DOHH2 (cell line): ENCODE measurements around the gene KMT2B.
"Not testable (repeated sequence)": the region's sequence is repeated elsewhere in the genome, so short reads cannot be mapped to it uniquely, and the experiment has no call there.

Source experiments
- H3F3A ChIP-seq: fragments of 200-600 bp; sonication (generic), shearing (Covaris generic); 2 replicates; pipeline ENCODE4 v1.6.0; 2016; ENCODE audit warnings: antibody characterized with exemption, mild to moderate bottlenecking; ENCODE audit not compliant: control insufficient read depth, insufficient read depth
- H3K27ac ChIP-seq: fragments of 200-600 bp; sonication (generic); 2 replicates; pipeline ENCODE4 v1.5.1; 2014; ENCODE audit warnings: low read depth, mild to moderate bottlenecking, low read length, moderate library complexity
- H3K27me3 ChIP-seq: fragments of 200-600 bp; sonication (generic); 2 replicates; pipeline ENCODE4 v1.6.1; 2014; ENCODE audit warnings: mild to moderate bottlenecking, low read length, mixed read lengths; ENCODE audit not compliant: control insufficient read depth
- H3K36me3 ChIP-seq: fragments of 200-600 bp; sonication (generic); 2 replicates; pipeline ENCODE4 v1.6.1; 2014; ENCODE audit warnings: mild to moderate bottlenecking, low read length, moderate library complexity, mixed read lengths; ENCODE audit not compliant: control insufficient read depth
- H3K4me1 ChIP-seq: fragments of 200-600 bp; sonication (generic); 2 replicates; pipeline ENCODE4 v1.6.1; 2014; ENCODE audit warnings: mild to moderate bottlenecking, low read length, mixed read lengths; ENCODE audit not compliant: control insufficient read depth
- H3K4me2 ChIP-seq: fragments of 200-600 bp; sonication (generic); 2 replicates; pipeline ENCODE4 v1.6.0; 2014; ENCODE audit warnings: mild to moderate bottlenecking, low read length, moderate library complexity
- H3K4me3 ChIP-seq: fragments of 200-600 bp; sonication (generic); 2 replicates; pipeline ENCODE4 v1.5.1; 2014; ENCODE audit warnings: mild to moderate bottlenecking, low read length, mixed read lengths
- H3K79me2 ChIP-seq: fragments of 200-600 bp; sonication (generic); 2 replicates; pipeline ENCODE4 v1.6.1; 2014; ENCODE audit warnings: mild to moderate bottlenecking, low read length, mixed read lengths; ENCODE audit not compliant: control insufficient read depth
- H3K9me2 ChIP-seq: fragments of 200-600 bp; sonication (generic); replicated peaks from 2 replicates; pipeline ENCODE4 v1.6.1; 2014; ENCODE audit warnings: mild to moderate bottlenecking, low read length, mixed read lengths; ENCODE audit not compliant: control insufficient read depth
- H3K9me3 ChIP-seq: fragments of 200-600 bp; sonication (generic); 2 replicates; pipeline ENCODE4 v1.6.1; 2014; ENCODE audit warnings: antibody characterized with exemption, low read length, mixed read lengths; ENCODE audit not compliant: control insufficient read depth, insufficient read depth
- H4K20me1 ChIP-seq: fragments of 200-600 bp; sonication (generic); 2 replicates; pipeline ENCODE4 v1.6.0; 2014; ENCODE audit warnings: low read depth, mild to moderate bottlenecking, antibody characterized with exemption, low read length, moderate library complexity; ENCODE audit not compliant: control insufficient read depth, insufficient read depth
- EZH2phosphoT487 ChIP-seq: fragments of 200-600 bp; sonication (generic); IDR thresholded peaks from 2 replicates; pipeline ENCODE4 v1.6.1; 2017; ENCODE audit warnings: borderline replicate concordance, mild to moderate bottlenecking, antibody characterized with exemption, low read length, moderate library complexity, mixed read lengths
- TF ChIP-seq, protein P1 (sequence below): fragments of 200-600 bp; sonication (generic); IDR thresholded peaks from one replicate; pipeline ENCODE4 v1.5.1; 2014; ENCODE audit warnings: antibody characterized with exemption, mild to moderate bottlenecking, low read depth, low read length; ENCODE audit not compliant: poor library complexity, severe bottlenecking

KMT2B gene

GRCh38 chr19:35722461-35722860 is 4.7 kb downstream of the KMT2B start:
- peaks cover 10% of the 10 kb centered on the region; the same call in 1 of the 2 replicates for H4K20me1 ChIP-seq
- H3K4me1 ChIP-seq: peaks cover 11% of the 10 kb centered on the region
- H3F3A ChIP-seq: no peaks in the 10 kb centered on the region
- no peak overlapping the region for H3K4me3 ChIP-seq
- no peaks in the 10 kb centered on the region for H3K27me3 ChIP-seq
- no peaks in the 10 kb centered on the region for H3K9me2 ChIP-seq
- H3K36me3 ChIP-seq: peaks cover 72% of the 10 kb centered on the region
- TF ChIP-seq EZH2phosphoT487: no peak
- TF ChIP-seq, protein P1, sequence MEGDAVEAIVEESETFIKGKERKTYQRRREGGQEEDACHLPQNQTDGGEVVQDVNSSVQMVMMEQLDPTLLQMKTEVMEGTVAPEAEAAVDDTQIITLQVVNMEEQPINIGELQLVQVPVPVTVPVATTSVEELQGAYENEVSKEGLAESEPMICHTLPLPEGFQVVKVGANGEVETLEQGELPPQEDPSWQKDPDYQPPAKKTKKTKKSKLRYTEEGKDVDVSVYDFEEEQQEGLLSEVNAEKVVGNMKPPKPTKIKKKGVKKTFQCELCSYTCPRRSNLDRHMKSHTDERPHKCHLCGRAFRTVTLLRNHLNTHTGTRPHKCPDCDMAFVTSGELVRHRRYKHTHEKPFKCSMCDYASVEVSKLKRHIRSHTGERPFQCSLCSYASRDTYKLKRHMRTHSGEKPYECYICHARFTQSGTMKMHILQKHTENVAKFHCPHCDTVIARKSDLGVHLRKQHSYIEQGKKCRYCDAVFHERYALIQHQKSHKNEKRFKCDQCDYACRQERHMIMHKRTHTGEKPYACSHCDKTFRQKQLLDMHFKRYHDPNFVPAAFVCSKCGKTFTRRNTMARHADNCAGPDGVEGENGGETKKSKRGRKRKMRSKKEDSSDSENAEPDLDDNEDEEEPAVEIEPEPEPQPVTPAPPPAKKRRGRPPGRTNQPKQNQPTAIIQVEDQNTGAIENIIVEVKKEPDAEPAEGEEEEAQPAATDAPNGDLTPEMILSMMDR: no peak
- H3K79me2 ChIP-seq: peaks cover 39% of the 10 kb centered on the region
- no peak overlapping the region for H3K4me2 ChIP-seq
- H3K27ac ChIP-seq: no peak overlapping the region
- H3K9me3 ChIP-seq: no peaks in the 10 kb centered on the region

GRCh38 chr19:35722897-35723296 is 5.1 kb downstream of the KMT2B start:
- no peak overlapping the region for H3K27ac ChIP-seq
- no peaks in the 10 kb centered on the region for H3K27me3 ChIP-seq
- peaks cover 77% of the 10 kb centered on the region for H3K36me3 ChIP-seq
- H3K4me3 ChIP-seq: no peak overlapping the region
- H3K9me2 ChIP-seq: no peaks in the 10 kb centered on the region
- no peak overlapping the region for H3K4me2 ChIP-seq
- H4K20me1 ChIP-seq: peaks cover 10% of the 10 kb centered on the region; the same call in 1 of the 2 replicates
- TF ChIP-seq, protein P1: no peak
- no peaks in the 10 kb centered on the region for H3F3A ChIP-seq
- peaks cover 11% of the 10 kb centered on the region for H3K4me1 ChIP-seq
- H3K9me3 ChIP-seq: no peaks in the 10 kb centered on the region
- H3K79me2 ChIP-seq: peaks cover 39% of the 10 kb centered on the region

DNA sequence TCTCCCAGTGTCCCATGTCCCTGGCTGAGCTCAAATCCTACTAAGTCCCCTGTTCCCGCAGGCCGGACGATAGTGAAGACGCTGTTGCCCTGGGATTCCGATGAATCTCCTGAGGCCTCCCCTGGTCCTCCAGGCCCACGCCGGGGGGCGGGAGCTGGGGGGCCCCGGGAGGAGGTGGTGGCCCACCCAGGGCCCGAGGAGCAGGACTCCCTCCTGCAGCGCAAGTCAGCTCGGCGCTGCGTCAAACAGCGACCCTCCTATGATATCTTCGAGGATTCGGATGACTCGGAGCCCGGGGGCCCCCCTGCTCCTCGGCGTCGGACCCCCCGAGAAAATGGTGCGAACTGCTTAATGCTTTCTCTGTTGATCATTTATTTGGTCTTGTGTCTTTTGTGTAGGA is 5.9 kb downstream of the KMT2B start:
- no peak overlapping the region for H3K4me2 ChIP-seq
- no peaks in the 10 kb centered on the region for H3K27me3 ChIP-seq
- H3K27ac ChIP-seq: no peak overlapping the region
- peaks cover 11% of the 10 kb centered on the region for H3K4me1 ChIP-seq
- no peaks in the 10 kb centered on the region for H3K9me2 ChIP-seq
- H3K36me3 ChIP-seq: peaks cover 84% of the 10 kb centered on the region
- no peak overlapping the region for H3K4me3 ChIP-seq
- peaks cover 33% of the 10 kb centered on the region for H3K79me2 ChIP-seq
- no peaks in the 10 kb centered on the region for H3F3A ChIP-seq
- no peaks in the 10 kb centered on the region for H3K9me3 ChIP-seq
- H4K20me1 ChIP-seq: peaks cover 8% of the 10 kb centered on the region; the same call in 1 of the 2 replicates
- TF ChIP-seq EZH2phosphoT487: no peak
- TF ChIP-seq, protein P1: no peak

DNA sequence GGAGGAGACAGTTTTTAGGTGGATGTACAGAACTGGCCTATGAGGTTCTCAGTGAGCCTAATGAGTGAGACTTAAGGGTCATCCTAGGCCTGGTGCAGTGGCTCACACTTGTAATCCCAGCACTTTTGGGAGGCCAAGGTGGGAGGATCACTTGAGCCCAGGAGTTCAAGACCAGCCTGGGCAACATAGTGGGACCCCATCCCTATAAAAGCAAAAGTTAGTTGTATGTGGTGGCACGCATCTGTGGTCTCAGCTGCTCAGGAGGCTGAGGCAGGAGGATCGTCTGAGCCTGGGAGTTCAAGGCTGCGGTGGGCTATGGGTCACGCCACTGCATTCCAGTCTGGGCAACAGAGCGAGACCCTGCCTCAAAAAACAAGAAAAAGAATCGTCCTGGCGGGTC is 6.3 kb downstream of the KMT2B start:
- not testable (repeated sequence) for H3K9me2 ChIP-seq, H3K27ac ChIP-seq, H3K9me3 ChIP-seq, H3F3A ChIP-seq, H3K4me3 ChIP-seq, H3K27me3 ChIP-seq, H3K4me2 ChIP-seq, H3K4me1 ChIP-seq, H4K20me1 ChIP-seq
- Histone ChIP-seq H3K79me2 (peaks cover 28% of the 10 kb centered on the region), H3K36me3 (peaks cover 89% of the 10 kb centered on the region)
